Panc1 (cell line): ENCODE results near the gene KRT35. TPM values are rescaled to one million over a fixed set of nuclear protein-coding genes. Genes with fewer than 3 reads are reported as not detected.

Experiments
- ATAC-seq: fragments of 200-7000 bp; cut with Tn5 transposase; 2 replicates; pipeline ENCODE4 v1.9.1; 2020; ENCODE audit warnings: mild to moderate bottlenecking, moderate library complexity
- BruUV-seq: library from RNA; stranded (reverse); fragments of 400-500 nt; replicated peaks from 2 replicates; lab custom pipeline; 2021; lab: Mats Ljungman, UMichigan
- CTCF ChIA-PET: fragments of 300-600 bp; sonication (Branson Sonifier 250); formaldehyde crosslinking; loops from one replicate; lab custom pipeline; 2022; ENCODE audit warnings: antibody characterized with exemption; lab: Charles Lee
- POLR2A ChIA-PET: fragments of 300-600 bp; sonication (Branson Sonifier 250); formaldehyde crosslinking; loops from one replicate; lab custom pipeline; 2022; ENCODE audit warnings: antibody characterized with exemption; lab: Charles Lee
- DNase-seq: peaks from one replicate; pipeline ENCODE4 v3.0.0-alpha.2; 2010; ENCODE audit warnings: low read depth, low spot score
- H3K27ac ChIP-seq: 2 replicates; pipeline ENCODE4 v1.5.1; 2011; ENCODE audit warnings: mild to moderate bottlenecking, low read length, inconsistent platforms
- H3K27me3 ChIP-seq: fragments of 200-500 bp; sonication (Bioruptor generic); 2 replicates; pipeline ENCODE4 v1.6.0; 2014; ENCODE audit warnings: low read length, inconsistent platforms; ENCODE audit not compliant: control insufficient read depth, insufficient read depth
- H3K36me3 ChIP-seq: fragments of 200-500 bp; sonication (Bioruptor generic); 2 replicates; pipeline ENCODE4 v1.5.1; 2014; ENCODE audit warnings: inconsistent platforms, mild to moderate bottlenecking, low read length, moderate library complexity; ENCODE audit not compliant: control insufficient read depth, insufficient read depth
- H3K4me1 ChIP-seq: 2 replicates; pipeline ENCODE4 v1.5.1; 2011; ENCODE audit warnings: inconsistent platforms, mild to moderate bottlenecking, low read length, moderate library complexity; ENCODE audit not compliant: control insufficient read depth, insufficient read depth
- H3K4me3 ChIP-seq, 2 experiments: 2 replicates each; pipeline ENCODE4 v1.5.1; 2011 to 2012; ENCODE audit warnings: low read depth in 2 of 2, low read length in 2 of 2, mild to moderate bottlenecking in 2 of 2, inconsistent platforms in 1 of 2, moderate library complexity in 1 of 2
- H3K9me3 ChIP-seq: fragments of 200-500 bp; sonication (Bioruptor generic); 2 replicates; pipeline ENCODE4 v1.5.1; 2014; ENCODE audit warnings: low read depth, mild to moderate bottlenecking, inconsistent platforms, low read length, moderate library complexity; ENCODE audit not compliant: control insufficient read depth, insufficient read depth
- CTCF ChIP-seq: fragments of 450-650 bp; IDR thresholded peaks from 2 replicates; pipeline ENCODE4 v1.5.1; 2017; ENCODE audit warnings: mild to moderate bottlenecking
- POLR2AphosphoS5 ChIP-seq: IDR thresholded peaks from 2 replicates; pipeline ENCODE4 v1.6.1; 2012; ENCODE audit warnings: mild to moderate bottlenecking, low read depth, low read length, moderate library complexity
- SIN3A ChIP-seq: IDR thresholded peaks from 2 replicates; pipeline ENCODE4 v1.6.1; 2012; ENCODE audit warnings: low read depth, mild to moderate bottlenecking, low read length, moderate library complexity, borderline replicate concordance; ENCODE audit not compliant: insufficient read depth
- TCF7L2 ChIP-seq: IDR thresholded peaks from 2 replicates; pipeline ENCODE4 v1.6.1; 2011; ENCODE audit warnings: mild to moderate bottlenecking, low read depth, low read length, inconsistent platforms
- in situ Hi-C: cut with HindIII; loops from 2 replicates; pipeline ENCODE4 v1.10.0; 2016; ENCODE audit warnings: low sequenced_read_pairs, low pct_unique_long_range_greater_than_20kb
- intact Hi-C: fragments of 100-400 bp; cut with micrococcal nuclease; formaldehyde crosslinking; loops from one replicate; pipeline ENCODE4 v1.10.0; 2022; ENCODE audit not compliant: unreplicated experiment
- total RNA-seq: library from RNA; stranded (reverse); gene quantifications from one replicate; pipeline ENCODE4 v1.2.1, GENCODE V29; 2021; ENCODE audit not compliant: unreplicated experiment
- TF ChIP-seq, protein P1 (sequence below), 2 experiments: IDR thresholded peaks; 2 replicates each; pipeline ENCODE4 v1.6.1; 2011 to 2012; ENCODE audit warnings: low read depth in 2 of 2, control low read depth in 1 of 2, low read length in 1 of 2, mild to moderate bottlenecking in 1 of 2, moderate library complexity in 1 of 2; ENCODE audit not compliant: insufficient read depth in 1 of 2

KRT35 gene
- total RNA-seq, 1 experiment from 2014 or later = not detected

DNA sequence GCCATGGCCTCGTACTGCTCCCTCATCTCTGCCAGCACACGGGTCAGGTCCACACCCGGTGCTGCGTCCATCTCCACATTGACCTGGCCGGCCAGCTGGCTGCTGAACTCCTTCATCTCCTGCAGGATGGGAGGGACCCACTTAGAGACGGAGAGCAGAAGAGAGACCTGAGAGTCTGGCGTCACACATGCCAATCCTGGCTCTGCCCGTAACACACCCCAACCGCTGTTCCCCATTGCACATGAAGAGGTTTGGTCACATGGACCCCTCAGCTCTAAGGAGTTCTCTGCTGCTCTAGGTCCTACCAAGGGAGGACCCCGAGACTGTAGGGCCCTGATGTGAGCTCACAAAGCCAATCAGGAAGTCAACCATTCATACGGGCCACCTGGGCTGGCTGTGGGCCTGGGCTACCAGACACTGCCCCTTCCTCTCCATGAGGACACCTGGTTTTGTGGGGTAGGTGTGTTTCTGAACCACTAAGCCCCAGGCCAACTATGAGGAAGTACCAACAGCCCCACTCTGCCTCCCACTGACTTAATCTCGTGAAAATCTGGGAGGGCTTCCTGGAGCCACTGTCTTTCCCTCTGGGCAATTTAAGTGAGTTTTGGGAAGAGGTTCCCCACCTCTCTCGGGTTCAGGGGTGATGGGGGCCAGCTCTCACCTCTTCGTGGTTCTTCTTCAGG, 35.3 kb upstream of the KRT35 start:
- CTCF ChIA-PET = no interaction called here
- Histone ChIP-seq H3K4me1 (peaks cover 52% of the 10 kb centered on the region), H3K4me3 (no peak overlapping the region), H3K27ac (peak overlapping the region; percentile 96), H3K27me3 (no peaks in the 10 kb centered on the region), H3K36me3 (no peaks in the 10 kb centered on the region), H3K9me3 (no peaks in the 10 kb centered on the region)
- DNase-seq (no peak), ATAC-seq (no peak)
- intact Hi-C loops = no loop called here
- TF ChIP-seq POLR2AphosphoS5 = no peak
- TF ChIP-seq SIN3A = no peak
- no peak for TF ChIP-seq CTCF
- TF ChIP-seq, protein P1, sequence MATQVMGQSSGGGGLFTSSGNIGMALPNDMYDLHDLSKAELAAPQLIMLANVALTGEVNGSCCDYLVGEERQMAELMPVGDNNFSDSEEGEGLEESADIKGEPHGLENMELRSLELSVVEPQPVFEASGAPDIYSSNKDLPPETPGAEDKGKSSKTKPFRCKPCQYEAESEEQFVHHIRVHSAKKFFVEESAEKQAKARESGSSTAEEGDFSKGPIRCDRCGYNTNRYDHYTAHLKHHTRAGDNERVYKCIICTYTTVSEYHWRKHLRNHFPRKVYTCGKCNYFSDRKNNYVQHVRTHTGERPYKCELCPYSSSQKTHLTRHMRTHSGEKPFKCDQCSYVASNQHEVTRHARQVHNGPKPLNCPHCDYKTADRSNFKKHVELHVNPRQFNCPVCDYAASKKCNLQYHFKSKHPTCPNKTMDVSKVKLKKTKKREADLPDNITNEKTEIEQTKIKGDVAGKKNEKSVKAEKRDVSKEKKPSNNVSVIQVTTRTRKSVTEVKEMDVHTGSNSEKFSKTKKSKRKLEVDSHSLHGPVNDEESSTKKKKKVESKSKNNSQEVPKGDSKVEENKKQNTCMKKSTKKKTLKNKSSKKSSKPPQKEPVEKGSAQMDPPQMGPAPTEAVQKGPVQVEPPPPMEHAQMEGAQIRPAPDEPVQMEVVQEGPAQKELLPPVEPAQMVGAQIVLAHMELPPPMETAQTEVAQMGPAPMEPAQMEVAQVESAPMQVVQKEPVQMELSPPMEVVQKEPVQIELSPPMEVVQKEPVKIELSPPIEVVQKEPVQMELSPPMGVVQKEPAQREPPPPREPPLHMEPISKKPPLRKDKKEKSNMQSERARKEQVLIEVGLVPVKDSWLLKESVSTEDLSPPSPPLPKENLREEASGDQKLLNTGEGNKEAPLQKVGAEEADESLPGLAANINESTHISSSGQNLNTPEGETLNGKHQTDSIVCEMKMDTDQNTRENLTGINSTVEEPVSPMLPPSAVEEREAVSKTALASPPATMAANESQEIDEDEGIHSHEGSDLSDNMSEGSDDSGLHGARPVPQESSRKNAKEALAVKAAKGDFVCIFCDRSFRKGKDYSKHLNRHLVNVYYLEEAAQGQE (IDR thresholded peaks at IDR 0.05; ENCODE audit: insufficient read depth in 1 of 2, low read depth in 2 of 2, low read length in 1 of 2) = no peak
- no peak for TF ChIP-seq TCF7L2
- BruUV-seq = no TSS peak
- POLR2A ChIA-PET = interaction anchor here (0.5 kb wide), 1 partner anchor 815 kb away, joined by 3 read pairs; no protein-coding TSS in a partner anchor
- in situ Hi-C loops = no loop called here

GRCh38 chr17:41513168-41513547, 32.2 kb upstream of the KRT35 start:
- Histone ChIP-seq H3K4me3 (no peak overlapping the region), H3K9me3 (no peaks in the 10 kb centered on the region), H3K36me3 (no peaks in the 10 kb centered on the region), H3K27me3 (no peaks in the 10 kb centered on the region), H3K27ac (peak overlapping the region; percentile 46; the same call in 1 of the 2 replicates), H3K4me1 (peaks cover 30% of the 10 kb centered on the region)
- intact Hi-C loops = no loop called here
- CTCF ChIA-PET = no interaction called here
- no TSS peak for BruUV-seq
- DNase-seq (no peak), ATAC-seq (no peak)
- POLR2A ChIA-PET = no interaction called here
- in situ Hi-C loops = no loop called here
- TF ChIP-seq CTCF = no peak
- TF ChIP-seq SIN3A = no peak
- TF ChIP-seq POLR2AphosphoS5 = no peak
